ENCODE results near the gene SLC22A5. TPM values are rescaled to one million over a fixed set of nuclear protein-coding genes. Genes with fewer than 3 reads are reported as not detected.

SLC22A5 gene
- total and polyA plus RNA-seq, 3 donors from 2014 or later: 9.5 to 11.9 (median 11.8) TPM

- TF ChIP-seq, protein P1, sequence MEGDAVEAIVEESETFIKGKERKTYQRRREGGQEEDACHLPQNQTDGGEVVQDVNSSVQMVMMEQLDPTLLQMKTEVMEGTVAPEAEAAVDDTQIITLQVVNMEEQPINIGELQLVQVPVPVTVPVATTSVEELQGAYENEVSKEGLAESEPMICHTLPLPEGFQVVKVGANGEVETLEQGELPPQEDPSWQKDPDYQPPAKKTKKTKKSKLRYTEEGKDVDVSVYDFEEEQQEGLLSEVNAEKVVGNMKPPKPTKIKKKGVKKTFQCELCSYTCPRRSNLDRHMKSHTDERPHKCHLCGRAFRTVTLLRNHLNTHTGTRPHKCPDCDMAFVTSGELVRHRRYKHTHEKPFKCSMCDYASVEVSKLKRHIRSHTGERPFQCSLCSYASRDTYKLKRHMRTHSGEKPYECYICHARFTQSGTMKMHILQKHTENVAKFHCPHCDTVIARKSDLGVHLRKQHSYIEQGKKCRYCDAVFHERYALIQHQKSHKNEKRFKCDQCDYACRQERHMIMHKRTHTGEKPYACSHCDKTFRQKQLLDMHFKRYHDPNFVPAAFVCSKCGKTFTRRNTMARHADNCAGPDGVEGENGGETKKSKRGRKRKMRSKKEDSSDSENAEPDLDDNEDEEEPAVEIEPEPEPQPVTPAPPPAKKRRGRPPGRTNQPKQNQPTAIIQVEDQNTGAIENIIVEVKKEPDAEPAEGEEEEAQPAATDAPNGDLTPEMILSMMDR (IDR thresholded peaks at IDR 0.05): no peak
- no peak for TF ChIP-seq POLR2A (IDR thresholded peaks at IDR 0.05)
- H3K9me3 ChIP-seq: no peaks in the 10 kb centered on the region
- 92% methylated on average over 3 of the region's 3 CpGs for WGBS, 2 donors
- peaks cover 36% of the 10 kb centered on the region for H3K4me1 ChIP-seq
- no peak for DNase-seq
- no peaks in the 10 kb centered on the region for H3K36me3 ChIP-seq (ENCODE audit: low read depth, missing control alignments)
- H3K4me3 ChIP-seq: no peak overlapping the region
- no peaks in the 10 kb centered on the region for H3K27me3 ChIP-seq
- H3K27ac ChIP-seq: no peak overlapping the region
- intact Hi-C loops (cut with DNase I; ENCODE audit: low total_unique reads): no loop called here
Measured at GRCh38 chr5:132423438-132423898, 54.0 kb downstream of the SLC22A5 start.

DNA sequence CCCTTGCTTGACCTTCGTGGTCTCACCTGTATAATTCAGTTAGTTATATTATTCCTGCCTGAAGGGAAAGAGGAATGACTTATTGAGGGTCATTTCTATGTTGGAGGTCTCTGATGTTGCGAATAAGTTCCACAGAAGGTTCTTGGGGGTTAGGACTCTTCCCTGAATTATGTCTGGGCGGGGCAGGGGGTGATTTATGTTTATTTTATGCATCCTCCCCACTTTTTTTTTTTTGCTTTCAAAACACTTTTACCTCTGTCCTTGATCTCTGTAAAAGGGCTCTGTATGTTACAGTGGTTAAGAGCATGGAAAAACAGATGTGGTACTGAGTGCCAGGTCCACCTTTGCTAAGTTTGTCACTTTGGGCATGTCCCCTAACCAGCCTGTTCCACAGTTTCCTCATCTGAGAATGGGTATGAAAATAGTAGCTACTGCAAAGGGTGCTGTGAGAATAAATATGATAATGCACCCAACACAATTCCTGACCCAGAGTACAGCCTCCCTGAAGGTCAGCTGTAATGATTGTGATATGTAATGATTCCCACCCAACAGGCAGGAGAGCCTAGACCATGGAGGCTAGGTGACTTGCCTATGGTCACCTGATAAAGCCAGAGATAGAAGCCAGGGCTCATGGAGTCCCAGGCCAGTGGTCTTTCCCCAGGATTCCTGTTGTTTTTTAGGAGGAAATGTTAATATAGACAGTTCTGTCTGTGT, 54.8 kb downstream of the SLC22A5 start:
- no peak for DNase-seq
- intact Hi-C loops (cut with DNase I; ENCODE audit: low total_unique reads): no loop called here
- Histone ChIP-seq H3K4me3 (no peak overlapping the region), H3K4me1 (peaks cover 36% of the 10 kb centered on the region), H3K27me3 (no peaks in the 10 kb centered on the region), H3K27ac (no peak overlapping the region), H3K9me3 (no peaks in the 10 kb centered on the region), H3K36me3 (ENCODE audit: low read depth, missing control alignments) (no peaks in the 10 kb centered on the region)
- TF ChIP-seq, protein P1 (IDR thresholded peaks at IDR 0.05): no peak
- 96 to 98% methylated on average over 3 of the region's 3 CpGs for WGBS, 2 donors

DNA sequence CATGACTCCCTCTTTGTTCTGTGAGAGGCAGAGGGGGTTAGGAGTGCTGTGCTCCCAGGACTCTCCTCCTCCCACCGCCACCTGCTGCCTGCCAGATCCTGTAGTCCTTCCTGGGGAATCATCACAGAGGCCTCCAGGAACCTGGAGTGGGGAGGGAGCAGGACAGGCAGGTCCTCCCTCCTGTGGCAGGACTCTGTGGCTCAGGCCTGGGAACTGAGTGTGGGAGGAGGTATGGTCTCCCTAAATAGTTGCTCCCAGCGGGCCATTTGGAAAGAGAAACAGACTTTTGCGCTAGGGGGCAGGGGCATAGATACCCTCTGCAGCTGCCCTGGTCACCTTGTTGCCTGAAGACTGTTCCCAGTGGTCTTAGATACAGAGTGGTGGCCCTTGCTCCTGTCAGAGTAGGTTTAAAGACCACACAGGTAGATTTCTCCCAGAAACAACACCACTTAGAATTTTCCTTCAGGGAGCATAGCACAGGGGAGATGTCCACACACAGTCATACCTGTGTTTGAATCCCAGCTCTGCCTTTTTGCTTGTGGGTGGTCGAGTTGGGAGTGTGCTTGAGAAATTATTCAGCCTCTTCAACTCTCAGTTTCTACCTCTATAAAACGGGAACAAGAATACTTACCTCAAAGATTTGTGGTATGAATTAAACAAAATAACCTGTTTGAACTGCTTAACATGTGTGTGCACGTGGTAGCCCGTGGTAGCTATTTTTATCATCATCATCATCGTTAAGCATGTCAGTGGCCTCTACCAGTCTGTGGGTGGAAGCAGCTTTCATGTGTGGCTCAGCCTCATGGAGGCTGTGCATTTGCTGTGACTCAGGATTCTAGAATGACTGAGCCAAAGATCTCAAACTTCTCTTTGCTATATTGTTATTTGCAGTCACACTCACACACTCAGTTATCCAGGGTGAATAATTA, 55.8 kb downstream of the SLC22A5 start:
- intact Hi-C loops (cut with DNase I; ENCODE audit: low total_unique reads): no loop called here

GRCh38 chr5:132425975-132426524, 56.5 kb downstream of the SLC22A5 start:
- intact Hi-C loops (cut with DNase I; ENCODE audit: low total_unique reads): no loop called here

More for the DNA sequence above, 55.8 kb downstream of the SLC22A5 start:
- no peak for DNase-seq
- WGBS, 2 donors: 66 to 72% methylated on average over 7 to 8 of the region's 8 CpGs
- no peaks in the 10 kb centered on the region for H3K9me3 ChIP-seq
- no peak overlapping the region for H3K4me3 ChIP-seq
- no peaks in the 10 kb centered on the region for H3K27me3 ChIP-seq
- no peak overlapping the region for H3K27ac ChIP-seq
- TF ChIP-seq POLR2A (IDR thresholded peaks at IDR 0.05): no peak
- TF ChIP-seq, protein P1 (IDR thresholded peaks at IDR 0.05): no peak
- H3K36me3 ChIP-seq (ENCODE audit: low read depth, missing control alignments): no peaks in the 10 kb centered on the region
- peaks cover 36% of the 10 kb centered on the region for H3K4me1 ChIP-seq

More at GRCh38 chr5:132425975-132426524, 56.5 kb downstream of the SLC22A5 start:
- no peaks in the 10 kb centered on the region for H3K36me3 ChIP-seq (ENCODE audit: low read depth, missing control alignments)
- H3K4me3 ChIP-seq: no peak overlapping the region
- DNase-seq: no peak
- WGBS, 2 donors: 65% methylated on average over 7 of the region's 7 CpGs
- no peaks in the 10 kb centered on the region for H3K9me3 ChIP-seq
- no peak for TF ChIP-seq POLR2A (IDR thresholded peaks at IDR 0.05)
- TF ChIP-seq, protein P1 (IDR thresholded peaks at IDR 0.05): no peak
- H3K4me1 ChIP-seq: peaks cover 36% of the 10 kb centered on the region
- H3K27me3 ChIP-seq: no peaks in the 10 kb centered on the region
- H3K27ac ChIP-seq: no peak overlapping the region
